DOHH2 (cell line): ENCODE results near the gene PLEKHG7.

Experiments
- EZH2phosphoT487 ChIP-seq: fragments of 200-600 bp; sonication (generic); IDR thresholded peaks from 2 replicates; pipeline ENCODE4 v1.6.1; 2017; ENCODE audit warnings: borderline replicate concordance, mild to moderate bottlenecking, antibody characterized with exemption, low read length, moderate library complexity, mixed read lengths
- TF ChIP-seq, protein P1 (sequence below): fragments of 200-600 bp; sonication (generic); IDR thresholded peaks from one replicate; pipeline ENCODE4 v1.5.1; 2014; ENCODE audit warnings: antibody characterized with exemption, mild to moderate bottlenecking, low read depth, low read length; ENCODE audit not compliant: poor library complexity, severe bottlenecking

GRCh38 chr12:92668739-92669138, 34.0 kb upstream of the PLEKHG7 start:
- TF ChIP-seq, protein P1, sequence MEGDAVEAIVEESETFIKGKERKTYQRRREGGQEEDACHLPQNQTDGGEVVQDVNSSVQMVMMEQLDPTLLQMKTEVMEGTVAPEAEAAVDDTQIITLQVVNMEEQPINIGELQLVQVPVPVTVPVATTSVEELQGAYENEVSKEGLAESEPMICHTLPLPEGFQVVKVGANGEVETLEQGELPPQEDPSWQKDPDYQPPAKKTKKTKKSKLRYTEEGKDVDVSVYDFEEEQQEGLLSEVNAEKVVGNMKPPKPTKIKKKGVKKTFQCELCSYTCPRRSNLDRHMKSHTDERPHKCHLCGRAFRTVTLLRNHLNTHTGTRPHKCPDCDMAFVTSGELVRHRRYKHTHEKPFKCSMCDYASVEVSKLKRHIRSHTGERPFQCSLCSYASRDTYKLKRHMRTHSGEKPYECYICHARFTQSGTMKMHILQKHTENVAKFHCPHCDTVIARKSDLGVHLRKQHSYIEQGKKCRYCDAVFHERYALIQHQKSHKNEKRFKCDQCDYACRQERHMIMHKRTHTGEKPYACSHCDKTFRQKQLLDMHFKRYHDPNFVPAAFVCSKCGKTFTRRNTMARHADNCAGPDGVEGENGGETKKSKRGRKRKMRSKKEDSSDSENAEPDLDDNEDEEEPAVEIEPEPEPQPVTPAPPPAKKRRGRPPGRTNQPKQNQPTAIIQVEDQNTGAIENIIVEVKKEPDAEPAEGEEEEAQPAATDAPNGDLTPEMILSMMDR = no peak
- no peak for TF ChIP-seq EZH2phosphoT487
